HCT116 (cell line): ENCODE data around the gene HEY2. TPM values are rescaled to one million over a fixed set of nuclear protein-coding genes. Genes with fewer than 3 reads are reported as not detected.
A peak's percentile ranks its signal among the peaks of the same experiment; 100 is the strongest.

ENCODE experiments used
- ATAC-seq: fragments of 200-7000 bp; cut with Tn5 transposase; 2 replicates; pipeline ENCODE4 v1.9.1; 2020; ENCODE audit warnings: mild to moderate bottlenecking, moderate library complexity
- BruUV-seq: library from RNA; stranded (reverse); fragments of 400-500 nt; replicated peaks from 2 replicates; lab custom pipeline; 2021; lab: Mats Ljungman, UMichigan
- CTCF ChIA-PET: fragments of 300-600 bp; sonication (Branson Sonifier 250); formaldehyde crosslinking; loops from one replicate; lab custom pipeline; 2021; ENCODE audit warnings: antibody characterized with exemption; lab: Charles Lee
- POLR2A ChIA-PET: fragments of 300-600, 350-600 bp; sonication (Branson Sonifier 250); formaldehyde crosslinking; loops from one replicate; lab custom pipeline; 2021; ENCODE audit warnings: antibody characterized with exemption; lab: Charles Lee
- RAD21 ChIA-PET, 2 experiments: fragments of 300-600 bp; sonication (Branson Sonifier 250); formaldehyde crosslinking; loops; one replicate each; lab custom pipeline; 2023; ENCODE audit warnings: low total read pairs in 2 of 2; ENCODE audit not compliant: uncharacterized antibody in 2 of 2, unreplicated experiment in 2 of 2, low non-redundant PET in 1 of 2; lab: Charles Lee
- DNase-seq: peaks from one replicate; pipeline ENCODE4 v3.0.0-alpha.2; 2010; ENCODE audit warnings: low read depth, low spot score
- H2AFZ ChIP-seq: fragments of 200-600 bp; shearing (Covaris generic), sonication (generic); 2 replicates; pipeline ENCODE4 v1.6.1; 2017; ENCODE audit warnings: low read depth, mixed run types, mixed read lengths, antibody characterized with exemption, low read length; ENCODE audit not compliant: poor library complexity, severe bottlenecking
- H3K27ac ChIP-seq: 2 replicates; pipeline ENCODE4 v1.5.1; 2012; ENCODE audit warnings: low read depth, low read length
- H3K27me3 ChIP-seq: fragments of 200-600 bp; sonication (generic); 2 replicates; pipeline ENCODE4 v1.6.1; 2016; ENCODE audit warnings: mixed run types, low read length, mixed read lengths; ENCODE audit not compliant: insufficient read depth
- H3K36me3 ChIP-seq, 2 experiments: fragments of 200-500 bp in 1 of 2; fragments of 200-600 bp in 1 of 2; sonication (Bioruptor generic) in 1 of 2; sonication (generic) in 1 of 2; 2 replicates each; pipeline versions ENCODE4 v1.5.1 to v1.6.1; 2014 to 2016; ENCODE audit warnings: low read length in 2 of 2, inconsistent platforms in 1 of 2, mixed read lengths in 1 of 2, mixed run types in 1 of 2; ENCODE audit not compliant: insufficient read depth in 2 of 2, control insufficient read depth in 1 of 2
- H3K4me1 ChIP-seq, 2 experiments: fragments of 200-600 bp in 1 of 2; sonication (generic) in 1 of 2; 2 replicates each; pipeline versions ENCODE4 v1.5.1 to v1.6.1; 2012 to 2017; ENCODE audit warnings: low read length in 2 of 2, inconsistent platforms in 1 of 2, mild to moderate bottlenecking in 1 of 2, mixed read lengths in 1 of 2, mixed run types in 1 of 2, moderate library complexity in 1 of 2; ENCODE audit not compliant: insufficient read depth in 2 of 2, control insufficient read depth in 1 of 2
- H3K4me2 ChIP-seq: fragments of 200-600 bp; sonication (generic); 2 replicates; pipeline ENCODE4 v1.6.1; 2017; ENCODE audit warnings: mixed run types, low read length, mixed read lengths
- H3K4me3 ChIP-seq, 2 experiments: fragments of 200-600 bp in 1 of 2; sonication (generic) in 1 of 2; replicated peaks in 1 of 2; 2 replicates each; pipeline ENCODE4 v1.5.1; 2011 to 2016; ENCODE audit warnings: low read length in 2 of 2, control low read depth in 1 of 2, low read depth in 1 of 2, mild to moderate bottlenecking in 1 of 2, mixed read lengths in 1 of 2, mixed run types in 1 of 2
- H3K79me2 ChIP-seq: fragments of 200-600 bp; sonication (generic); 2 replicates; pipeline ENCODE4 v1.6.1; 2017; ENCODE audit warnings: mild to moderate bottlenecking, mixed run types, low read length, moderate library complexity, mixed read lengths; ENCODE audit not compliant: insufficient read depth
- H3K9ac ChIP-seq: fragments of 200-600 bp; sonication (generic); 2 replicates; pipeline ENCODE4 v1.6.1; 2016; ENCODE audit warnings: low read length, mixed read lengths
- H3K9me2 ChIP-seq: fragments of 200-600 bp; sonication (generic), shearing (Covaris generic); 2 replicates; pipeline ENCODE4 v1.6.1; 2017; ENCODE audit warnings: mixed run types, mild to moderate bottlenecking, moderate library complexity; ENCODE audit not compliant: insufficient read depth
- H3K9me3 ChIP-seq, 2 experiments: fragments of 200-500 bp in 1 of 2; fragments of 200-600 bp in 1 of 2; sonication (Bioruptor generic) in 1 of 2; sonication (generic) in 1 of 2; 2 replicates each; pipeline ENCODE4 v1.6.1; 2014 to 2017; ENCODE audit warnings: low read length in 2 of 2, mixed read lengths in 2 of 2, inconsistent platforms in 1 of 2, low read depth in 1 of 2, mild to moderate bottlenecking in 1 of 2, mixed run types in 1 of 2, moderate library complexity in 1 of 2; ENCODE audit not compliant: control insufficient read depth in 1 of 2, insufficient read depth in 1 of 2
- H4K20me1 ChIP-seq: fragments of 200-600 bp; sonication (generic), shearing (Covaris generic); 2 replicates; pipeline ENCODE4 v1.6.1; 2017; ENCODE audit warnings: mixed run types, mild to moderate bottlenecking, moderate library complexity; ENCODE audit not compliant: insufficient read depth
- CEBPB ChIP-seq: IDR thresholded peaks from 2 replicates; pipeline ENCODE4 v1.6.1; 2012; ENCODE audit warnings: low read depth
- POLR2AphosphoS5 ChIP-seq: IDR thresholded peaks from 2 replicates; pipeline ENCODE4 v1.6.1; 2011; ENCODE audit warnings: mild to moderate bottlenecking, low read depth, low read length, moderate library complexity
- RAD21 ChIP-seq: IDR thresholded peaks from 2 replicates; pipeline ENCODE4 v1.6.1; 2012; ENCODE audit warnings: low read depth, mild to moderate bottlenecking
- intact Hi-C: fragments of 100-400 bp; cut with micrococcal nuclease; formaldehyde crosslinking; loops from 2 replicates; pipeline ENCODE4 v1.10.0; 2022
- total RNA-seq: library from RNA; stranded (reverse); gene quantifications from one replicate; pipeline ENCODE4 v1.2.1, GENCODE V29; 2021; ENCODE audit not compliant: unreplicated experiment
- TF ChIP-seq, protein P1 (sequence below), 3 experiments: fragments of 200-600 bp in 1 of 3; sonication (generic) in 1 of 3; IDR thresholded peaks in 2 of 3; conservative IDR thresholded peaks in 1 of 3; 2 replicates each; pipeline ENCODE4 v1.5.1; 2012 to 2017; ENCODE audit warnings: low read depth in 2 of 3, low read length in 2 of 3, antibody characterized with exemption in 1 of 3, borderline replicate concordance in 1 of 3, control low read depth in 1 of 3, mild to moderate bottlenecking in 1 of 3, mixed read lengths in 1 of 3, mixed run types in 1 of 3, moderate library complexity in 1 of 3; ENCODE audit not compliant: insufficient read depth in 1 of 3

The HEY2 gene
- total RNA-seq, 1 experiment from 2014 or later, result not detected

GRCh38 chr6:125781314-125781868 is 32.0 kb downstream of the HEY2 start:
- no peaks in the 10 kb centered on the region for H3K36me3 ChIP-seq
- CTCF ChIA-PET, result interaction anchor here (1.6 to 2.3 kb wide), 5 partner anchors 9 to 468 kb away, joined by 7 to 19 read pairs (median 10); partner anchors contain the start of genes HINT3 and NCOA7
- H3K4me3 ChIP-seq, result peak overlapping the region; percentile 39 to 51
- no peaks in the 10 kb centered on the region for H3K27me3 ChIP-seq
- peak overlapping the region; percentile 57 for H3K9ac ChIP-seq
- TF ChIP-seq, protein P1, sequence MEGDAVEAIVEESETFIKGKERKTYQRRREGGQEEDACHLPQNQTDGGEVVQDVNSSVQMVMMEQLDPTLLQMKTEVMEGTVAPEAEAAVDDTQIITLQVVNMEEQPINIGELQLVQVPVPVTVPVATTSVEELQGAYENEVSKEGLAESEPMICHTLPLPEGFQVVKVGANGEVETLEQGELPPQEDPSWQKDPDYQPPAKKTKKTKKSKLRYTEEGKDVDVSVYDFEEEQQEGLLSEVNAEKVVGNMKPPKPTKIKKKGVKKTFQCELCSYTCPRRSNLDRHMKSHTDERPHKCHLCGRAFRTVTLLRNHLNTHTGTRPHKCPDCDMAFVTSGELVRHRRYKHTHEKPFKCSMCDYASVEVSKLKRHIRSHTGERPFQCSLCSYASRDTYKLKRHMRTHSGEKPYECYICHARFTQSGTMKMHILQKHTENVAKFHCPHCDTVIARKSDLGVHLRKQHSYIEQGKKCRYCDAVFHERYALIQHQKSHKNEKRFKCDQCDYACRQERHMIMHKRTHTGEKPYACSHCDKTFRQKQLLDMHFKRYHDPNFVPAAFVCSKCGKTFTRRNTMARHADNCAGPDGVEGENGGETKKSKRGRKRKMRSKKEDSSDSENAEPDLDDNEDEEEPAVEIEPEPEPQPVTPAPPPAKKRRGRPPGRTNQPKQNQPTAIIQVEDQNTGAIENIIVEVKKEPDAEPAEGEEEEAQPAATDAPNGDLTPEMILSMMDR (IDR thresholded peaks at IDR 0.05 in 2 of 3, conservative IDR thresholded peaks at IDR 0.05 in 1 of 3; ENCODE audit: borderline replicate concordance in 1 of 3, insufficient read depth in 1 of 3, low read depth in 2 of 3, low read length in 2 of 3), result peak in 1 of 3 experiments; percentile 50; a peak in 1 of 6 replicates
- TF ChIP-seq POLR2AphosphoS5 (no peak), RAD21 (peak; percentile 49)
- RAD21 ChIA-PET, result interaction anchor here in 1 of 2 experiments (0.8 kb wide), 1 partner anchor 193 kb away, joined by 3 read pairs; no protein-coding TSS in a partner anchor
- DNase-seq, result no peak
- H3K4me2 ChIP-seq, result peak overlapping the region; percentile 69
- peaks cover 0 to 14% of the 10 kb centered on the region in 2 experiments; a peak in 3 of 4 replicates for H3K4me1 ChIP-seq
- no peaks in the 10 kb centered on the region for H3K9me2 ChIP-seq
- intact Hi-C loops, result loop anchor here (2.0 kb wide), 1 partner anchor 205 kb away; the partner anchor contains the start of gene TRMT11
- H3K9me3 ChIP-seq, result no peaks in the 10 kb centered on the region
- BruUV-seq, result TSS peak; percentile 73
- no peaks in the 10 kb centered on the region for H3K79me2 ChIP-seq
- peak; percentile 16 for ATAC-seq
- peak overlapping the region; percentile 24; the same call in 1 of the 2 replicates for H3K27ac ChIP-seq
- POLR2A ChIA-PET, result interaction anchor here (0.6 to 2.3 kb wide), 4 partner anchors 9 to 897 kb away, joined by 3 to 25 read pairs (median 3); partner anchors contain the start of genes NCOA7 and TRMT11
- H4K20me1 ChIP-seq, result no peaks in the 10 kb centered on the region
- H2AFZ ChIP-seq, result peak overlapping the region; percentile 95

GRCh38 chr6:125784365-125784764 is 34.9 kb downstream of the HEY2 start:
- H3K36me3 ChIP-seq, result no peaks in the 10 kb centered on the region
- no TSS peak for BruUV-seq
- H3K4me2 ChIP-seq, result no peak overlapping the region
- no peaks in the 10 kb centered on the region for H4K20me1 ChIP-seq
- DNase-seq (no peak), ATAC-seq (no peak)
- H3K79me2 ChIP-seq, result no peaks in the 10 kb centered on the region
- no peak overlapping the region for H3K4me3 ChIP-seq
- RAD21 ChIA-PET, result no interaction called here
- intact Hi-C loops, result no loop called here
- TF ChIP-seq CEBPB, result no peak
- H3K9me3 ChIP-seq, result no peaks in the 10 kb centered on the region
- no peaks in the 10 kb centered on the region for H3K9me2 ChIP-seq
- H3K27ac ChIP-seq, result no peak overlapping the region
- no peaks in the 10 kb centered on the region for H3K27me3 ChIP-seq
- CTCF ChIA-PET, result no interaction called here
- no peak overlapping the region for H3K9ac ChIP-seq
- H3K4me1 ChIP-seq, result peaks cover 5 to 14% of the 10 kb centered on the region in 2 experiments; a peak in 3 of 4 replicates
- POLR2A ChIA-PET, result no interaction called here
- H2AFZ ChIP-seq, result no peak overlapping the region
